ENCODE data around the gene PLEKHD1. TPM values are rescaled to one million over a fixed set of nuclear protein-coding genes. Genes with fewer than 3 reads are reported as not detected.

Gene PLEKHD1
- total RNA-seq, 4 donors from 2014 or later = 0.19 TPM; not detected in 3

DNA sequence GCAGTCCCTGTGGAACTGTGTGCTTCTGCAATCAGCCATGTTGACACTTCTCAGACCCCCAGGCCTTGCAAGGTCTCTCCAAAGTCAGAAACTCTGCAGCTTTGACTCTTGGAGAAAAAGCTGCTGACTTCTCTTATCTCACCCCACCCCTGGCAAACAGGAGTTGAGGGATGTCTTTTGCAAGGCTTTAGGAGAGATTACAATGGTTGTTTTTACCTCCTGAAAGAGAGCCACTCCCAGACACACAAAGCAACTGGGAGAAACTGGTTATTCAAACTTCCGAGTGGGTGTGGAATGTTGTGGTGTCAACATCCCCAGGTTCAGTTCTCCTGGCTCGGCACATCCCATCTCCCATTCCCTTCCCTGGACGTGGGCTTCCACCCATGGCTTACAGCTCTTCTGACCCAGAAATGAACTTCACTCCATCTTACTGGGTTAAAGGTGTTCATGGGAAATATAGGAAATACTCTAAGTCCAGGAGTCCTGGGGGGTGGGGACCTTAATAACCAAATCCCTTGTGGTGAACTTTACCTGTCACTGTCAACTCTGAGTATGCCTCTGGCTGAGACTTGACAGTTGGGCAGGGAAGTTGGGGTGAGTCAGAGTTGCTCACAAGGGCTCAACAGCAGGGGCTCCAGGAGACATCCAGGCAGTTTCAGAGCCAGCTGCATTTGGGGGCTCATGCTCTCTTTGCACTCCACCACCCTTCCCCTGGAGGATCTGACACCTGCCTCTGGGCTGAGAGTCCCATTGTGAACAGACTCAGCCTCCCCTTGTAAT is 48.2 kb downstream of the PLEKHD1 start:
- 13 to 22% methylated on average over 3 of the region's 3 CpGs for WGBS, 2 donors
- intact Hi-C loops (cut with DNase I) = no loop called here
- TF ChIP-seq, protein P1, sequence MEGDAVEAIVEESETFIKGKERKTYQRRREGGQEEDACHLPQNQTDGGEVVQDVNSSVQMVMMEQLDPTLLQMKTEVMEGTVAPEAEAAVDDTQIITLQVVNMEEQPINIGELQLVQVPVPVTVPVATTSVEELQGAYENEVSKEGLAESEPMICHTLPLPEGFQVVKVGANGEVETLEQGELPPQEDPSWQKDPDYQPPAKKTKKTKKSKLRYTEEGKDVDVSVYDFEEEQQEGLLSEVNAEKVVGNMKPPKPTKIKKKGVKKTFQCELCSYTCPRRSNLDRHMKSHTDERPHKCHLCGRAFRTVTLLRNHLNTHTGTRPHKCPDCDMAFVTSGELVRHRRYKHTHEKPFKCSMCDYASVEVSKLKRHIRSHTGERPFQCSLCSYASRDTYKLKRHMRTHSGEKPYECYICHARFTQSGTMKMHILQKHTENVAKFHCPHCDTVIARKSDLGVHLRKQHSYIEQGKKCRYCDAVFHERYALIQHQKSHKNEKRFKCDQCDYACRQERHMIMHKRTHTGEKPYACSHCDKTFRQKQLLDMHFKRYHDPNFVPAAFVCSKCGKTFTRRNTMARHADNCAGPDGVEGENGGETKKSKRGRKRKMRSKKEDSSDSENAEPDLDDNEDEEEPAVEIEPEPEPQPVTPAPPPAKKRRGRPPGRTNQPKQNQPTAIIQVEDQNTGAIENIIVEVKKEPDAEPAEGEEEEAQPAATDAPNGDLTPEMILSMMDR (IDR thresholded peaks at IDR 0.05) = no peak
- no peak for TF ChIP-seq POLR2A (IDR thresholded peaks at IDR 0.05)
- H3K9me3 ChIP-seq = no peaks in the 10 kb centered on the region
- H3K4me3 ChIP-seq = no peak overlapping the region
- H3K27ac ChIP-seq = peak overlapping the region; percentile 29 to 73 (median 56)
- no peak for DNase-seq
- peaks cover 6 to 41% (median 16%) of the 10 kb centered on the region in 3 donors for H3K4me1 ChIP-seq
- peaks cover 0 to 4% (median 0%) of the 10 kb centered on the region in 4 donors for H3K27me3 ChIP-seq
- H3K36me3 ChIP-seq = no peaks in the 10 kb centered on the region

DNA sequence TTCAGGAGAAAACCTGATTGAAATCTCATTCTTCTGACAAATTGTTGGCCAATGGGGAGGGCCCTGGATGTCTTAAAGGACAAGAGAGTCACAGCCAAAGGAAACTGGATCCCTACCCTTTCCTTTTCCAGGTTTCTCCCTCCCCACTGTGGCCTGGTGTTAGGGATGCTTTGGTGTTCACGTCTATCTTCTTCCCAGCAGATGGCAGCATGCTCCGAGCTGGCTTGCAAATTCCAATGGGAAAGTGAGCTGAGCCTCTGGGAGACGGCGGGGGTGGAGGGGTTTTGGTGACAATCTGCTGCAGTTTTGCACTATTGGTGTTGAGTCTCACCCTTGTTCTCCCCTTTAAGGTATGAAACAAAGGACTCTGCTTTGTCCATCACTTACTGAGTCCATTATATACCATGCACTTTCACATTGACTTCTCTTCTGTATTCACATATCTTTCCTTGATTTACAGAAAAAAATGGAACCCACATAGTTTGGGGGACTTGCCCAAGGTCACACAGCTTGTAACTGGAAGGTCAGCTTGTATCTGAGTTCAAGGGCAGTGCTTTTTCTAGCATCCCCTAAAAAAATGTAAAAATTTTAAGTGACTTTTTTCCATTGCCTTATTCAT is 50.8 kb downstream of the PLEKHD1 start:
- no peak for DNase-seq
- Histone ChIP-seq H3K36me3 (no peaks in the 10 kb centered on the region), H3K27ac (no peak overlapping the region), H3K9me3 (no peaks in the 10 kb centered on the region), H3K4me3 (no peak overlapping the region), H3K4me1 (peaks cover 7 to 51% (median 17%) of the 10 kb centered on the region in 3 donors), H3K27me3 (peaks cover 0 to 4% (median 0%) of the 10 kb centered on the region in 4 donors)
- no peak for TF ChIP-seq POLR2A (IDR thresholded peaks at IDR 0.05)
- TF ChIP-seq, protein P1 (IDR thresholded peaks at IDR 0.05) = peak in 5 of 6 experiments; percentile 37 to 67 (median 41)
- 0% methylated on average over 2 to 4 of the region's 4 CpGs for WGBS, 2 donors
- intact Hi-C loops (cut with DNase I) = loop anchor here (5.0 kb wide), 1 partner anchor 42 kb away; no protein-coding TSS in a partner anchor

DNA sequence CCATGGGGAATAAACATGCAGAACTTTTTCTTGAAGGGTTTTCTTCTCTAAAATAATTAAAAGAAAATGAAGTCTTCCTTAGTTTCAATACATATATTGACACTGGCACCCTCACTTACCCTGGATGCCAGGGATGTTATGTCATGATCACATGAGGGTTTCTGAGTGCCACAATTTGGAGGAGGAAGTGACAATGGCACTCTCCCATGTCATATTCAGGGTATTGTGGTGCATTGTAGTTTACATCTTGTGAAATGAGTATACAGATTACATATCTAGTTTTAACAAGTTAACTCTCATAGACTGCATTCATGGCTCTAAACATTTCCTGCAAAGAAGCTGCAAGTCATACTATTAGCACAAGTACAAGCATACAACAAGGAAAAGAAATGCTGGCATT is 52.4 kb downstream of the PLEKHD1 start:
- no peaks in the 10 kb centered on the region for H3K36me3 ChIP-seq
- intact Hi-C loops (cut with DNase I) = loop anchor here (5.0 kb wide), 1 partner anchor 40 kb away; no protein-coding TSS in a partner anchor
- TF ChIP-seq, protein P1 (IDR thresholded peaks at IDR 0.05) = no peak
- no peak for TF ChIP-seq POLR2A (IDR thresholded peaks at IDR 0.05)

DNA sequence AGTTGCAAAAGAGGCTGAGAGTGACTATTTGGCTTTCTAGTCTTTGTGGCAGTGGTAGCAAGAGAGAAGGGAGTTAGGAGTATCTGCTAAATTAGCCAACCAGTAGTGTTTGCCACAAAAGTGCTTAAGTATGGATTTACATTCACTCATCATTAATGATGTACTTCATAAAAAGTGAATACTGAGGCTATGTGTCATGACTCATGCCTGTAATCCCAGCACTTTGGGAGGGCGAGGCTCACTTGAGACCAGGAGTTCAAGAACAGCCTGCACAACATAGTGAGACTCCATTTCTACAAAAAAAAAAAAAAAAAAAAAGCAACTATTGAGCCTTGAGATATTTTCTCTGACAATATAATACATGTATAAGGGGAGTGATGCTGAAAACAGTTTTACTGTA is 53.4 kb downstream of the PLEKHD1 start:
- no peak for DNase-seq
- no peak overlapping the region for H3K4me3 ChIP-seq
- peak overlapping the region in 2 of 4 donors; percentile 31 to 65 for H3K27ac ChIP-seq
- no peak for TF ChIP-seq POLR2A (IDR thresholded peaks at IDR 0.05)
- TF ChIP-seq, protein P1 (IDR thresholded peaks at IDR 0.05) = no peak
- peaks cover 0 to 6% (median 0%) of the 10 kb centered on the region in 4 donors for H3K27me3 ChIP-seq
- H3K9me3 ChIP-seq = no peaks in the 10 kb centered on the region
- H3K4me1 ChIP-seq = peaks cover 8 to 37% (median 10%) of the 10 kb centered on the region in 3 donors
- WGBS, 2 donors = 36 to 100% methylated on average over 1 of the region's 1 CpG
- intact Hi-C loops (cut with DNase I) = loop anchor here (5.0 kb wide), 1 partner anchor 39 kb away; no protein-coding TSS in a partner anchor
- H3K36me3 ChIP-seq = no peaks in the 10 kb centered on the region

More for the DNA sequence above, 52.4 kb downstream of the PLEKHD1 start:
- H3K9me3 ChIP-seq = no peaks in the 10 kb centered on the region
- peaks cover 0 to 4% (median 0%) of the 10 kb centered on the region in 4 donors for H3K27me3 ChIP-seq
- peak overlapping the region in 3 of 4 donors; percentile 31 to 65 (median 39) for H3K27ac ChIP-seq
- H3K4me3 ChIP-seq = no peak overlapping the region
- H3K4me1 ChIP-seq = peaks cover 7 to 44% (median 15%) of the 10 kb centered on the region in 3 donors
- no peak for DNase-seq

DNA sequence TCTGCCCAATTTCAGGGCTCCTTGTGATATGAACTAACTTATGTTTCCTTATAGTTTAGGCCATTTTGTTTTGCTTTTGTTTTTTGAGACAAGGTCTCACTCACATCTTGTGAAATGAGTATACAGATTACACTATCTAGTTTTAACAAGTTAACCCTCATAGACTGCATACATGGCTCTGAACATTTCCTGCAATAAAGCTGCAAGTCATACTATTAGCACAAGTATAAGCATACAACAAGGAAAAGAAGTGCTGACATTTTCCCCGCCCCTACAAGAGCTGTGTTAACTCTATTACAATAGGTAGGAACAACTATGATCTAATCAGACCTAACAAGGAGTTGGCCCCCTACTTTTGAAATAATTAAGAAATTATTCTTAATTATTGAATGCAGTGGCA is 54.2 kb downstream of the PLEKHD1 start:
- Histone ChIP-seq H3K4me1 (peaks cover 4 to 37% (median 10%) of the 10 kb centered on the region in 3 donors), H3K27me3 (peaks cover 0 to 10% (median 0%) of the 10 kb centered on the region in 4 donors), H3K9me3 (no peaks in the 10 kb centered on the region), H3K27ac (no peak overlapping the region), H3K36me3 (no peaks in the 10 kb centered on the region), H3K4me3 (no peak overlapping the region)
- DNase-seq = no peak
- TF ChIP-seq, protein P1 (IDR thresholded peaks at IDR 0.05) = no peak
- TF ChIP-seq POLR2A (IDR thresholded peaks at IDR 0.05) = no peak
- 92 to 95% methylated on average over 1 of the region's 1 CpG for WGBS, 2 donors
- intact Hi-C loops (cut with DNase I) = loop anchor here (5.0 kb wide), 1 partner anchor 39 kb away; no protein-coding TSS in a partner anchor

Measured in esophagus squamous epithelium (tissue), 5 donors.